Calu3 (cell line): Measurements from ENCODE around the gene BRSK2. TPM values are rescaled to one million over a fixed set of nuclear protein-coding genes. Genes with fewer than 3 reads are reported as not detected.

Source experiments
- BruUV-seq: library from RNA; stranded (reverse); fragments of 400-500 nt; replicated peaks from 2 replicates; lab custom pipeline; 2021; lab: Mats Ljungman, UMichigan
- CTCF ChIA-PET: fragments of 300-600 bp; sonication (Branson Sonifier 250); formaldehyde crosslinking; loops from one replicate; lab custom pipeline; 2022; ENCODE audit warnings: antibody characterized with exemption; lab: Charles Lee
- DNase-seq: peaks from one replicate; pipeline ENCODE4 v3.0.0; 2022
- H3K27ac Mint-ChIP-seq: one replicate; pipeline ENCODE4 v1.8.0; 2022; ENCODE audit warnings: mixed read lengths; ENCODE audit not compliant: unreplicated experiment
- H3K27me3 Mint-ChIP-seq: one replicate; pipeline ENCODE4 v1.8.0; 2022; ENCODE audit warnings: mixed read lengths; ENCODE audit not compliant: unreplicated experiment
- H3K36me3 Mint-ChIP-seq: one replicate; pipeline ENCODE4 v1.8.0; 2022; ENCODE audit warnings: mild to moderate bottlenecking, moderate library complexity, mixed read lengths; ENCODE audit not compliant: insufficient read depth, unreplicated experiment
- H3K4me1 Mint-ChIP-seq: one replicate; pipeline ENCODE4 v1.8.0; 2022; ENCODE audit warnings: mild to moderate bottlenecking, low read depth, mixed read lengths; ENCODE audit not compliant: unreplicated experiment
- H3K4me3 Mint-ChIP-seq: one replicate; pipeline ENCODE4 v1.8.0; 2022; ENCODE audit warnings: mild to moderate bottlenecking, low read depth, moderate library complexity, mixed read lengths; ENCODE audit not compliant: unreplicated experiment
- H3K9me3 Mint-ChIP-seq: one replicate; pipeline ENCODE4 v1.8.0; 2022; ENCODE audit warnings: low read depth, mixed read lengths; ENCODE audit not compliant: unreplicated experiment
- CTCF ChIP-seq: fragments of 200-600 bp; IDR thresholded peaks from one replicate; pipeline ENCODE4 v1.8.0; 2022; ENCODE audit warnings: antibody characterized with exemption; ENCODE audit not compliant: unreplicated experiment
- intact Hi-C: fragments of 100-400 bp; cut with micrococcal nuclease; formaldehyde crosslinking; loops from one replicate; pipeline ENCODE4 v1.10.0; 2022; ENCODE audit not compliant: unreplicated experiment
- total RNA-seq: library from RNA; stranded (reverse); gene quantifications from 2 replicates; pipeline ENCODE4 v1.2.3, GENCODE V29; 2022

Gene BRSK2
- total RNA-seq, 1 experiment from 2014 or later: 2.6 TPM

- no peak for DNase-seq
- CTCF ChIA-PET: no interaction called here
- Mint-ChIP-seq H3K4me3 (no peak overlapping the region), H3K27ac (no peak overlapping the region), H3K27me3 (peaks cover 48% of the 10 kb centered on the region), H3K36me3 (peaks cover 3% of the 10 kb centered on the region), H3K4me1 (peaks cover 1% of the 10 kb centered on the region), H3K9me3 (no peaks in the 10 kb centered on the region)
- intact Hi-C loops: no loop called here
- TF ChIP-seq CTCF: no peak
- no TSS peak for BruUV-seq
Measured at GRCh38 chr11:1361882-1362281, 27.9 kb upstream of the BRSK2 start.

DNA sequence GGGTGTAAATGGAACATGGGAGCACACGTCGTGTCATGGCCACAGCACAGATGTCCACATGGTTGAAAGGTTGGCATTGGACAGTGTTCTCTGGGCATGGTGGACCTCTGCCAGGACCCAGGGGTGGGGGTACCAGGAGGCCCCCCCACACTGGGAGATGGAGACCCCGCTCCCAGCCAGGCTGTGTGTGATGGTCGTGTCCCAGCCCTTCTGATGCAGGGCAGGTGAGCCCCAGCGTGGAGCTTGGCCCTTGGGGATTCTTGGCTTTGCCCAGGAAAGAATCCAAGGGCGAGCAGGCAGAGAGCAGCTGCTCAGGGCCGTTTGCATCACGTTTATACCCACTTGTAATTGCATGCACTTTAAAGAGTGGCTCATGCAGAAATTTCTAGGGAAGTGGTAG is 22.0 kb upstream of the BRSK2 start:
- H3K4me1 Mint-ChIP-seq: no peaks in the 10 kb centered on the region
- no peak for TF ChIP-seq CTCF
- no peak overlapping the region for H3K27ac Mint-ChIP-seq
- intact Hi-C loops: no loop called here
- BruUV-seq: no TSS peak
- no peak overlapping the region for H3K4me3 Mint-ChIP-seq
- peaks cover 3% of the 10 kb centered on the region for H3K36me3 Mint-ChIP-seq
- no peak for DNase-seq
- no peaks in the 10 kb centered on the region for H3K9me3 Mint-ChIP-seq
- CTCF ChIA-PET: no interaction called here
- H3K27me3 Mint-ChIP-seq: peaks cover 77% of the 10 kb centered on the region

- BruUV-seq: no TSS peak
- H3K4me3 Mint-ChIP-seq: no peak overlapping the region
- DNase-seq: no peak
- no peaks in the 10 kb centered on the region for H3K9me3 Mint-ChIP-seq
- H3K36me3 Mint-ChIP-seq: peaks cover 3% of the 10 kb centered on the region
- no peaks in the 10 kb centered on the region for H3K4me1 Mint-ChIP-seq
- no peak for TF ChIP-seq CTCF
- peaks cover 75% of the 10 kb centered on the region for H3K27me3 Mint-ChIP-seq
- CTCF ChIA-PET: no interaction called here
- no peak overlapping the region for H3K27ac Mint-ChIP-seq
- intact Hi-C loops: no loop called here
Measured at GRCh38 chr11:1368216-1368615, 21.5 kb upstream of the BRSK2 start.

GRCh38 chr11:1368966-1369365 is 20.8 kb upstream of the BRSK2 start:
- intact Hi-C loops: no loop called here
- H3K4me3 Mint-ChIP-seq: no peak overlapping the region
- TF ChIP-seq CTCF: no peak
- CTCF ChIA-PET: no interaction called here
- peaks cover 75% of the 10 kb centered on the region for H3K27me3 Mint-ChIP-seq
- DNase-seq: no peak
- H3K9me3 Mint-ChIP-seq: no peaks in the 10 kb centered on the region
- peaks cover 3% of the 10 kb centered on the region for H3K36me3 Mint-ChIP-seq
- H3K27ac Mint-ChIP-seq: no peak overlapping the region
- no TSS peak for BruUV-seq
- H3K4me1 Mint-ChIP-seq: no peaks in the 10 kb centered on the region
